ENCODE data around the gene MAPK14.

DNA sequence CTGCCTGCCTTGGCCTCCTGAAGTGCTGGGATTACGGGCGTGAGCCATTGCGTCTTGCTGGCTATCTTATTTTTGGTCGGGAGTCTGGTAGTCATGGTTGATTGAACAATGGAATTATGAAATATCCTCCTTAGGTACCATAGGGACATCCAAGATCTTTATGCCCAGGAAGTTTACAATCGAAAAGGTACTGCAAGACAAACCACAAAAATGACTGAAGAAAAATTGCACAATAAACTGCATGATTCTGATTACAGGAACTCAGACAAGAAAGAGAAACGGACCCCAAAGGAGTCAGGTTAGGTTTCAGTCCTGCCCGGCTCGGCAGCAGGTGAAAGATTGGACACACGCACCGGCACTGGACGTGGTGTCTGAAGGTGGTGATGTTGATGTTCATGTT, 8.4 kb upstream of the MAPK14 start:
- TF ChIP-seq POLR2AphosphoS5 (IDR thresholded peaks at IDR 0.05) (no peak), CTCF (IDR thresholded peaks at IDR 0.05) (no peak)
